HG03457 (cell line): ENCODE results near the gene AMHR2.
"Not testable (repeated sequence)": the region's sequence is repeated elsewhere in the genome, so short reads cannot be mapped to it uniquely, and the experiment has no call there.

ENCODE experiments used
- ATAC-seq: cut with Tn5 transposase; IDR thresholded peaks from one replicate; pipeline ENCODE4 v1.9.1; 2021; ENCODE audit warnings: moderate number of reproducible peaks; ENCODE audit not compliant: unreplicated experiment

AMHR2 gene

GRCh38 chr12:53414756-53415417, 8.8 kb upstream of the AMHR2 start:
- no peak for ATAC-seq

- ATAC-seq, result not testable (repeated sequence)
Measured at GRCh38 chr12:53415752-53416389, 7.8 kb upstream of the AMHR2 start.

GRCh38 chr12:53417291-53417816, 6.3 kb upstream of the AMHR2 start:
- not testable (repeated sequence) for ATAC-seq

GRCh38 chr12:53418221-53418620, 5.4 kb upstream of the AMHR2 start:
- ATAC-seq, result no peak

- no peak for ATAC-seq
Measured at GRCh38 chr12:53419756-53420155, 3.9 kb upstream of the AMHR2 start.

- not testable (repeated sequence) for ATAC-seq
Measured at GRCh38 chr12:53422247-53422646, 1.4 kb upstream of the AMHR2 start.

GRCh38 chr12:53424626-53425514, 1.2 kb downstream of the AMHR2 start:
- ATAC-seq, result no peak

- ATAC-seq, result no peak
Measured at GRCh38 chr12:53425515-53426150, 2.0 kb downstream of the AMHR2 start.

GRCh38 chr12:53427905-53428594, 4.4 kb downstream of the AMHR2 start:
- ATAC-seq, result no peak

- ATAC-seq, result no peak
Measured at GRCh38 chr12:53428741-53429140, 5.1 kb downstream of the AMHR2 start.

- ATAC-seq, result no peak
Measured at GRCh38 chr12:53430116-53430515, 6.5 kb downstream of the AMHR2 start.

GRCh38 chr12:53431187-53431586, 7.5 kb downstream of the AMHR2 start:
- no peak for ATAC-seq

- ATAC-seq, result not testable (repeated sequence)
Measured at GRCh38 chr12:53435326-53435725, 11.7 kb downstream of the AMHR2 start.

- ATAC-seq, result not testable (repeated sequence)
Measured at GRCh38 chr12:53439582-53439981, 15.9 kb downstream of the AMHR2 start.

- ATAC-seq, result peak; percentile 96
Measured at GRCh38 chr12:53441040-53441833, 17.6 kb downstream of the AMHR2 start, which contains the start of gene PRR13. PRR13 (plus strand) TSS chr12:53441734; CDS start chr12:53442715, 981 bp downstream.

- no peak for ATAC-seq
Measured at GRCh38 chr12:53443955-53444354, 20.3 kb downstream of the AMHR2 start.

GRCh38 chr12:53444593-53445325, 21.1 kb downstream of the AMHR2 start:
- not testable (repeated sequence) for ATAC-seq

- ATAC-seq, result no peak
Measured at GRCh38 chr12:53450936-53451335, 27.3 kb downstream of the AMHR2 start.
